Skeletal muscle cell (primary cell): ENCODE measurements around the gene OR10AD1.
A peak's percentile ranks its signal among the peaks of the same experiment; 100 is the strongest.
"Not testable (repeated sequence)": the region's sequence is repeated elsewhere in the genome, so short reads cannot be mapped to it uniquely, and the experiment has no call there.

ENCODE experiments used
- DNase-seq: peaks from one replicate; pipeline ENCODE4 v3.0.0-alpha.2; 2010; ENCODE audit warnings: low read depth
- H3K4me3 ChIP-seq: 2 replicates; pipeline ENCODE4 v1.5.1; 2011; ENCODE audit warnings: low read depth, mild to moderate bottlenecking, control low read depth, low read length, moderate library complexity

OR10AD1 gene

DNA sequence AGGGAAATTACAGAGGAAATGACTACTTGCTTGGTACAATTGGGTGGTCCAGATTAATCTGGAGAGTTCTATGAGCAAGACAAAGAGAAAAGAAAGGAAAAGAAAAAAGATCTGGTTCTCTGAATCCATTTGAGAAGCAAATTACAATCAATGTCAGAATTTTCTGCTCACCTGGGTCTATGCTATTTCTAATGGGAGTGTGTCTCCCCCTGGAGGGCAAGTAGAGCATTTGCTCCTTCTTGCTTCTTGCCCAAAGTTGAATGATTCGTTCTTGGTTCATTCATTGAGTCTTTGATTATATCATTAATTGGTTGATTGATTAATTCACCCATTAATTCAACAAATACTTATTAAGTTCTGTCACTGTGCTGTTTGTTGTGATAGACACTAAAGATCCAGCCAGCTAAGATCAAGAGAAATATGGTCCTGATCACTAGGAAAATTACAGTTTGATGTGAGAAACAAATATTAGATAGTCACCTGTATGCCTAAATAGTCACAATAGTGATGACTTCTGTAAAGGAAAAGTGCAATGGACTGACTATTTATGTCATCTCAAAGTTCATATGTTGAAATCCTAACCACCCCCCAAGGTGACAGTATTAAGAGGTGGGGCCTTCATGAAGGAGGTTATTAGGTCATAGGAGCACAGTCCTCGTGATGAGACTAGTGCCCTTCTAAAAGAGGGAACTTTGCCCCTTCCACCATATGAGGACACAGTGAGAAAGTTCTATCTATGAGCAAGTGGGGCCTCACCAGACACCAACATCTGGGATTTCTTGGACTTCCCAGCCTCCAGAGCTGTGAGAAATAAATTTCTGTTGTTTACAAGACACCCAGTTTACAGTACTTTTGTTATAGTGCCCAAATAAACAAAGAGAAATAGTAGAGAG is 37.8 kb downstream of the OR10AD1 start:
- no peak for DNase-seq

DNA sequence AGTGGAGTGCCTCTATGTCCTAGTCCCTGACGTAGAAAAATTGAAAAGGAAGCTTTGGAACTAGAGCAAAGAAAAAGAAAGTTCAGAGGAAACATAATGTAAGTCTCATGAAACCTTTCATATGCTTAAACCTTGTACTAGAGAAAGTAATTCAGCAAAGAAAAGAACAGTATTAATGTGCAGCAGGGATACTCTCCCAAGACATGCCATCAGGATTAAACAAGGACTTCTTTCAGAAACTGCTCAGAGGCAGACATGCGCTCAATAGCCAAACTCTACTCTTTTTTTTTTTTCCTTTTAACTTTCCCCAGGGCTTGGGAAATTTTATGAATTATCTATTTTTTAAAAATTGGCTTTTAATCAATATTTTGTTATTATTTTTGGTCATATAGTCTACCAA is 38.6 kb downstream of the OR10AD1 start:
- no peak overlapping the region for H3K4me3 ChIP-seq
- no peak for DNase-seq

More for the DNA sequence above, 37.8 kb downstream of the OR10AD1 start:
- H3K4me3 ChIP-seq = no peak overlapping the region

DNA sequence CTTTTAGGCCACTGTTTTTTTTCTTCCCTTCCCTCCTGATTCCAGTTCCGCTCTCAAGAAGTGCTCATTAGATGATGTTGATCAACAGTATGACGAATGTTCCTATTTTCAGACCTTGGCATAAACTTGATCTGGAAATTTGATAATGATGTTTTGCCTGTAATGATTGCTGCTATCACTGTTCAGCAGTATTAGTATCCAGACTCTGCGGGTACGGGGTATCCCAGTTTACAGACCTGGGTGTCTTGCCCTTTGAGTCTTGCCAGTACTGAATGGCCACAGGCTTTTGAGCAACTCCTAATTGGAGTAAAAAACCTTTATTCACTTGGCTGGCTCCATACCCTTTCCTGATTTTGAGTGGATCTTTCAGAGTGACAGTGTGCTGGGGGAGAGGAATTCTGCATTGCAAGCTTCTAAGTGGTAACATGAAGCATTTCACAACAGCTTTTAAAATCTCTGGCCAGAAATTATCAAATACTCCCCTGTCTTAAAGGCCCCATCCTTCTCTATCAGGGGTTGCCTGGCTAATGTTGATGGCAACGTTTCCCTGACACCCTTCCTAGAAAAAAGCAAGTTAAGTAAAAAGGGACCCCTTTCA is 39.8 kb downstream of the OR10AD1 start:
- no peak for DNase-seq
- H3K4me3 ChIP-seq = no peak overlapping the region

DNA sequence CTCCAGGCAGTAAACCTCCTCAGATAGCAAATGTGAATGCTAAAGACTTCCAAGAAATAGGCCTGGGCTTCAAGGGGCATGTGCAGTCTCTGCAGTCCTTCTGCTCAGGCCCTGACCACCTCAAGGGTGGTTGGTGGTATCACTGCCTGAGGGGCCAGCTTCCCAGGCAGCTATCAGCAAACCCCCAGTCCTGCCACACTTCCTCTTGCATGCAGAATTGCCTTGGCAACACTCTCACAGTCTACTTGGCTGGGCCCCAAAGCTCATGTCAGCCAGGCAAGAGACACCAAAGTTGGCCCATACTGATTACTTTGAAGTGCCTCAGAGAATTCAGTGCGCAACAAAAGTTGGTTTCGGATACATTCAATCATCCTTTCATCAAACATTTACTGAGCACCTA is 42.3 kb downstream of the OR10AD1 start:
- H3K4me3 ChIP-seq = no peak overlapping the region
- DNase-seq = no peak

DNA sequence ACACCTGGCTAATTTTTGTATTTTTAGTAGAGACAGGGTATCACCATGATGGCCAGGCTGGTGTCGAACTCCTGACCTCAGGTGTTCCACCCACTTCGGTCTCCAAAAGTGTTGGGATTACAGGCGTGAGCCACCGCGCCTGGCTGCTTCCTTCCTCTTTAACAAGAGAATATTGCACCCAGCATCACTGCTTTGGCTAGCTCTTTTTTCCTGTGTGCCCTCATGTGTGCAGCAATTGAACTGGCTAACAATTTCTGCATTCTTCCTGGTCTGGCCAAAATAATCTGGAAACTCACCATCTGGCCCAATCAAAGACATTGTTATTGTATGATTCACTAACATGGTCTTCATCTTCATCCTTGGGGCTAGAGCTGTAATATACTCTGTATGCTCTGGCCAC is 43.0 kb downstream of the OR10AD1 start:
- H3K4me3 ChIP-seq = no peak overlapping the region
- no peak for DNase-seq

DNA sequence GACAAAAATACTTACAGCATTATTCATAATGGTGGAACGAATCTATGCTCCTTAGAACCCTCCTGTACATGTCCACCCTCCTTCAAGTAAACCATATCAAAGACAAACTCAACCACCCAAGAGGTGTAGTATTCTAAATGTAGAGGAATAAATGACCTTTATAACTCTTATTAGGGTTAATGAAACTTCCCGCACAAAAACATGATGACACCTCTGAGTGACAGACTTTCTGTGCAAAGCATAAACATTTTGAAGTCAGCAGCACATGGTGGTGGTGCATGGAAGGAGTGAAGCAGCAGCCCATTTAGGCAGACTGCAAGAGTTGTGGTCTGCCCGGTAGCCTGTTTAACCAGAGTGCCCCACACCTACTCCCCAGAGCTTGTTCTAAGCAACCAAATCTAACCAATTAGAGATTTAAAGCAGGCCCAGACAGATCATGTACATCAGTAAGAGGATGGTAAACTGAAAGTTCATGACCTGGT is 45.2 kb downstream of the OR10AD1 start:
- peak overlapping the region; percentile 87 for H3K4me3 ChIP-seq
- DNase-seq = no peak

DNA sequence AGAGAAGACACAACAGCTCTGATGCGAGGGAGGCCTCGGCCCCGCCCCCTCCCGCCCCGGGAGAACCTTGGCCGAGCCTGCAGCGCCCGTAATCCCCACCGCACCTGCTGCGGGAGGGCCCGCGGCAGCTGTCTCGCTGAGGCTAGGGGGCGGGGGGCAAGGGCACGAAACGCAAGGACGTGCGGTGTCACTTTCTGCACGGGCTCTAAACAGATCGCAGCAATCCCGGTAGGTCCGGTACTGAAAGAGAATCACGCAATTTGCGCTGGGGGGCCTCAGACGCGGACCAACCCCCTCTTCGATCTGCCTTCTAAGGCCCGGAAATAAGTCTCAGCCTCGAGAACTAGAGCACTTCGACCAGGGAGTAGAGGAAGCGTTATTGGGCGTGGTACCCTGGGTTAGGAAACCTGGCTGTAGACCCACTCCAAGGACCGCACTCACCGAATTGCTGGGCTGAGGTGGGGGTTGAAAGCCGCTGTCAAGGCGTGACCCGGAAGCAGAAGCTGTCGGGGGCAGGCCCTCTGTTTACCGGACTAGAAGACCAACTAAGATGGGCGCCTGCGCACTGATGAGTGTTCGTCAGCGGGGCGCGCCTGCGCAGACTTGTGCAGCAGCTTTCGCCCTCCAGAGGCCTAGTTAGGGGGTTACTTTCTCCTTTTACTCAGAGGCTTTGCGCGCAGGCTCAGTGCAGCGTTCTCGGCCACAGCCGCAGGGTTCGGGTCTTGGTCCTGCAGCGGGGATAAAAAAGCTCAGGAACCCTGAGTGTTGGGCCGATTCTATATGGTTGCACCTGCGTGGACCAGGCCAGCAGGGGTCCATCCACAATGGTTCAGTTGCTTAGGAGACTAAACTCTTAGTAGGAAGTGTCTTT is 45.8 kb downstream of the OR10AD1 start, which contains the start of gene ASB8:
TSS of gene ASB8 (minus strand) at position 498 of the 871 bp plus-strand sequence. CDS start 4,019 bp downstream, outside the sequence.
- H3K4me3 ChIP-seq = peak within 1 kb of the TSS; percentile 87
- peak; percentile 88 for DNase-seq

DNA sequence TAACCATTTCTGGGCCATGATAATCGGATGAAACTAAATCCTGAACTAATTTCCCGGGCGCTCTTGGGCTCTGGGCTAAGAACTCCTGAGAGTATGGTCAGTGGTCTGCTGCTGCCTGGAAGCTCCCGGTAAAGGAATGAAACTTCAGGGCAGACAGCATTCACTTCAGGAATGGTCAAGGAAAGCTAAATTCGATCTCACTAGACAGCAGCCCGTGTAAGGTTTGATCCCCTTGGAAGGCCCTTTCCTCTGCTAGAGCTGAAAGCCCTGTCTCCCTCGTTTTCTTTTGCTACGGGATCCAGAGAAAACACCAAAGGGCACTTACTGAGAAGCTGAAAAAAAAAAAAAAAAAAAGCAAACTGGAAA is 46.5 kb downstream of the OR10AD1 start:
- peak overlapping the region; percentile 87 for H3K4me3 ChIP-seq
- DNase-seq = no peak

DNA sequence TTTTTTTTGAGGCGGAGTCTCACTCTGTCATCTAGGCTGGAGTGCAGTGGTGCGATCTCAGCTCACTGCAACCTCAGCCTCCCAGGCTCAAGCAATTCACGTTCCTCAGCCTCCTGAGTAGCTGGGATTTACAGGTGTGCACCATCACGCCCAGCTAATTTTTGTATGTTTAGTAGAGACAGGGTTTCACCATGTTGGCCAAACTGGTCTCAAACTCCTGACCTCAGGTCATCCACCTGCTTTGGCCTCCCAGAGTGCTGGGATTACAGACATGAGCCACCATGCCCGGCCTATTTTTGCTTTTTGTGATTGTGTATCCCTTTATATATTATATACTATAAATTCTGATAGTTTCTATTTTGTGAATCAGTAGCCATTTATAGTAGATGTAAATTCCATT is 47.3 kb downstream of the OR10AD1 start:
- not testable (repeated sequence) for H3K4me3 ChIP-seq, DNase-seq
